Progenitor cell of endocrine pancreas (in vitro differentiated cells): Measurements from ENCODE around the gene LDLRAD4. TPM values are rescaled to one million over a fixed set of nuclear protein-coding genes. Genes with fewer than 3 reads are reported as not detected.

Experiments
- DNase-seq: peaks from one replicate; pipeline ENCODE4 v3.0.0; 2021; ENCODE audit warnings: low spot score; ENCODE audit not compliant: unreplicated experiment
- H3K27ac Mint-ChIP-seq: 2 replicates; pipeline ENCODE4 v1.8.0; 2021; ENCODE audit warnings: mild to moderate bottlenecking, moderate library complexity, mixed read lengths
- H3K27me3 Mint-ChIP-seq: 2 replicates; pipeline ENCODE4 v1.8.0; 2021; ENCODE audit warnings: mixed read lengths
- H3K36me3 Mint-ChIP-seq: 2 replicates; pipeline ENCODE4 v1.8.0; 2022; ENCODE audit warnings: mixed read lengths; ENCODE audit not compliant: insufficient read depth
- H3K4me1 Mint-ChIP-seq: 2 replicates; pipeline ENCODE4 v1.8.0; 2021; ENCODE audit warnings: low read depth, mixed read lengths
- H3K4me3 Mint-ChIP-seq: 2 replicates; pipeline ENCODE4 v1.8.0; 2021; ENCODE audit warnings: low read depth, mild to moderate bottlenecking, moderate library complexity, mixed read lengths
- H3K9me3 Mint-ChIP-seq: 2 replicates; pipeline ENCODE4 v1.8.0; 2021; ENCODE audit warnings: low read depth, mixed read lengths
- CTCF ChIP-seq: fragments of 200-600 bp; sonication (generic); IDR thresholded peaks from one replicate; pipeline ENCODE4 v1.5.0; 2021; ENCODE audit warnings: antibody characterized with exemption, mild to moderate bottlenecking; ENCODE audit not compliant: unreplicated experiment
- total RNA-seq: library from RNA; stranded (reverse); gene quantifications from 2 replicates; pipeline ENCODE4 v1.2.1, GENCODE V29; 2021

Gene LDLRAD4
- total RNA-seq, 1 donor from 2014 or later: 3.8 TPM

DNA sequence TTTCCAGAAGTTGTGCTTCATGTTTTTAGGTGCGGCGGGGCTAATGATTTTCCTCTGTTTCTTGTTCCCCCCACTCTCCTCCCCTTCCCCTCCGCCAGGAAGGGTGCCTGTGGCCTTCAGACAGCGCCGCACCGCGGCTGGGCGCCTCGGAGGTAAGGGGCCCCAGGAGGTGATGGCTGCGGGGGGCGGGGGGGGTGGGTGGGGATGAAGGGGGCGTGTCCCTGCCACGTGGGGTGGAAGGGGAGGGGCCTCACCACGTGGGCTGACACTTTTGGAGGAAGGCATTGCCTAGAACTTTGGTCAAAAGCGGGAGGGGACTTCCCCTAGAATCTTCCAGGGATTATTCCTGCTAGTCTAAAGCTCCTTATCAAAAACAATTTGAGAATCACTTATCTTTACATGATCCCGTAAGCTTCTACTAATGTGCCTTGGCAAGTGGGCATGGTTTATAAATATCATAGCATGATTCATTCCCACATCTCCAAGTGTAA lies 424.7 kb downstream of the LDLRAD4 start:
- no peak for DNase-seq
- H3K27ac Mint-ChIP-seq: no peak overlapping the region

DNA sequence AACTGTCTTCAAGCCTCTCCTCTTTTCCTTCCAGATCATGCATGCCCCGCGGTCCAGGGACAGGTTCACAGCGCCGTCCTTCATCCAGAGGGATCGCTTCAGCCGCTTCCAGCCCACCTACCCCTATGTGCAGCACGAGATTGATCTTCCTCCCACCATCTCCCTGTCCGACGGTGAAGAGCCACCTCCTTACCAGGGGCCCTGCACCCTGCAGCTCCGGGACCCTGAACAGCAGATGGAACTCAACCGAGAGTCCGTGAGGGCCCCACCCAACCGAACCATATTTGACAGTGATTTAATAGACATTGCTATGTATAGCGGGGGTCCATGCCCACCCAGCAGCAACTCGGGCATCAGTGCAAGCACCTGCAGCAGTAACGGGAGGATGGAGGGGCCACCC lies 426.5 kb downstream of the LDLRAD4 start:
- no peaks in the 10 kb centered on the region for H3K4me1 Mint-ChIP-seq
- peaks cover 3% of the 10 kb centered on the region for H3K36me3 Mint-ChIP-seq
- peaks cover 6% of the 10 kb centered on the region for H3K9me3 Mint-ChIP-seq
- H3K27me3 Mint-ChIP-seq: no peaks in the 10 kb centered on the region
- DNase-seq: no peak
- H3K4me3 Mint-ChIP-seq: no peak overlapping the region
- no peak overlapping the region for H3K27ac Mint-ChIP-seq
- no peak for TF ChIP-seq CTCF

More for the DNA sequence above, 424.7 kb downstream of the LDLRAD4 start:
- Mint-ChIP-seq H3K27me3 (no peaks in the 10 kb centered on the region), H3K4me1 (no peaks in the 10 kb centered on the region), H3K36me3 (peaks cover 3% of the 10 kb centered on the region), H3K9me3 (peaks cover 6% of the 10 kb centered on the region), H3K4me3 (no peak overlapping the region)
- no peak for TF ChIP-seq CTCF

DNA sequence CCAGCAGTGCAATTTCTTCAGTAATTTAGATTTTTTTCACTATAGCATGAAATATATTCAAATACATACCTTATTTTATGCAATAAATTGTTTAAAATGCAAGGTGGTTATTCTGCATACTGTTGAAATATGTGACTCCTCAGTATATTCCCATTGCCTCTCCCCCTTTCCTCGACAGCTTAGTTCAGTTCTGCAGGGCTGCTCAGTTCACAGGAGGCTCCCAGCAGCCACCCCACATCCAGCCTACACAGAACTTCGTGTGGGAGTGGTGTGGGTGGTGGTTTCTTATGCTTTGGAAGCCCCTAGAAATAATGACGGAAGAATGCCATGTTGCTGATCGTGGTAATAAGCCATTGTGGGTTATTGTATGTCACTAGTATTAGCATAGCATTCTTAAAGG lies 428.1 kb downstream of the LDLRAD4 start:
- Mint-ChIP-seq H3K9me3 (no peaks in the 10 kb centered on the region), H3K27ac (no peak overlapping the region), H3K4me1 (no peaks in the 10 kb centered on the region), H3K27me3 (no peaks in the 10 kb centered on the region), H3K4me3 (no peak overlapping the region), H3K36me3 (no peaks in the 10 kb centered on the region)
- DNase-seq: no peak
- TF ChIP-seq CTCF: no peak

DNA sequence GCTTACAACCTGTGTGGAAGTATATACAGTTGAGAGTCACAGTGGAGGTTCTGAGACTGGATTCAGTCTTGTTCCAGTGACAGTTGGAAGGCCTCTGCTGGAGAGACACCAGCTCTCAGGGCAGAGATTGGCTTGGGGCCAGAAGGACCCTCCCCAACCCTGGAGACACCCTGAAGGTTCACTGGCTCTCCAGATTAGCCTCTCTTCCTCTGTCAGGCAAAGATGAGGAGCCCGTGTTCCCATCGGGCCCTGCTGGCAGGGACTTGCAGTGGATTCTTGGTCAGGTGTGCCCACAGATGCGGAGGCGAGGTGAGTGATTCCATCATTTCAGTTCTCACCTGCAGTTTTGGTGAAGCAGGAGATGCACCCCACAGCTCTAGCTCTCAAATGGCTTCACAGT lies 429.2 kb downstream of the LDLRAD4 start:
- Mint-ChIP-seq H3K36me3 (no peaks in the 10 kb centered on the region), H3K4me1 (no peaks in the 10 kb centered on the region), H3K4me3 (no peak overlapping the region), H3K27me3 (no peaks in the 10 kb centered on the region), H3K27ac (no peak overlapping the region), H3K9me3 (no peaks in the 10 kb centered on the region)
- no peak for DNase-seq
- TF ChIP-seq CTCF: no peak

DNA sequence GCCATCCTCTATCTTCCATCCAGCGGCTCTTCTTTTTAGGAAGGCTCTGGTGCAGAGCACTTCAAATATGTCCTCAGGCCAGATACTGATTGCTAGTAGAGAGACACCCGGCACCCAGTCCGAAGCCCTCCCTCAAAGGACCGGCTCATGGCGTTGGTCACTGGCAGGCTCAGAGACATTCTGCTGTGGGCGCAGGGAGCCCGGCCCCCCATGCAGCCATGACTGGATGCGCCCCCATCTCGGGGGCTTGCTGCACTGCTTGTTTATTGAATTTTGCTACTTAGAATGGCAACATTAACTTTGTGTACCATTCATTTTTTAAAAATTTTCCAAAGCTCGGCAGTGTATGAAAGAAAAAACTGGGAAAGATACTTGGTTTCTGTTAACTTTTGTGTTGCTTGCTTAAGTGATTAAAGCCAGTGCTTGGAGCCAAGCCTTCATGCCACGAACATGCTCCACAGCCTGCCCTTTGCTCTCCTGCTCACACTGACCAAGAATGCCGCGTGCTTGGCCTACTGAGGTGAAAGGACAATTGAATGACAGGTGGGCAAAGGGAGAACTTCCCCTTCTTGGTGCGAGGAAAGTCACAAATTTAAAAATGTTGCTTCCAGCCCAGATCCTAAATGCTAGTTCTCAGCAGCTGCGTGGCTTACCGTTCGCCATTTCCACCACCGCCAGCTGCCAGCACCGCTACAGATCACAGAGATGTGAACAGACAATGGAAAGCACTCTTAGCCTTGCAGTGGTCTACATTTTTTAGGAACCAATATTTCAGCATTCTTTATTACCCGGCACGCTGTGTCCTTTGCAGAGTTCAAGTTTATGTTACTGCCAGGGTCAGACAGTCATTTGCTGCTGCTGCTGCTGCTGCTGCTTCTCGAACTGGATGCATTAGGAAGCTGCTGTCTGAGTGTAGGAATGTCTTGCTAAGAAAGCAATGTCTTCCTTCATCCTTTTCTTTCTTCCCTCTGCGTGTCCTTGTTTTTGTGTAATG lies 431.1 kb downstream of the LDLRAD4 start:
- H3K36me3 Mint-ChIP-seq: no peaks in the 10 kb centered on the region
- peaks cover 3% of the 10 kb centered on the region for H3K4me1 Mint-ChIP-seq
- peak overlapping the region; percentile 31 for H3K27ac Mint-ChIP-seq
- no peak overlapping the region for H3K4me3 Mint-ChIP-seq
- no peak for TF ChIP-seq CTCF
- no peak for DNase-seq
- no peaks in the 10 kb centered on the region for H3K9me3 Mint-ChIP-seq
- no peaks in the 10 kb centered on the region for H3K27me3 Mint-ChIP-seq
